GM12864 (cell line): ENCODE results near the gene CD82.

Source experiments
- DNase-seq: peaks from one replicate; pipeline ENCODE4 v3.0.0-alpha.2; 2011; ENCODE audit warnings: low read depth
- H3K4me3 ChIP-seq: 2 replicates; pipeline ENCODE4 v1.5.1; 2011; ENCODE audit warnings: mild to moderate bottlenecking, low read depth, low read length, control low read depth
- TF ChIP-seq, protein P1 (sequence below): IDR thresholded peaks from 2 replicates; pipeline ENCODE4 v1.5.1; 2011; ENCODE audit warnings: low read depth, mild to moderate bottlenecking, moderate library complexity, low read length, control low read depth, inconsistent platforms; ENCODE audit errors: missing control alignments

Gene CD82

DNA sequence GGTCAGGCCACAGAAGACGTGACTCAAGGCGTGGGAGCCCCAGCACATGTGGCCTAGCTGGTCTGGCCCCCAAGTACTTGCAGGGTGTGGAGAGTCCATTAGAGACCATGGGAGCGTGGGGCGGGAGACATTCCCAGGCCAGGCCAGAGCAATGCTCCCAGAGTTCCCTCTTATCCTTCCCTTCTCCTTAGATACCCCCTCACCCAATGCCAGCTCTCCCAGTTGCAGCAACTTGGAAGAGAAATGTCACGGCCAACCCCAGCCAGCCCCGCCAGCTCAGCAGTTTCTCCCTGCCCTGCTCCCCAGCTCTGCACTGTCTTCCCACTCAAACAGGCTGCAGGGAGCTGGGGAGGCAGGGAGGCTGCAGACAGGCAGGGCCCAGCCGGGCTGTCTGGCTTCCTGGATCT is 95.9 kb downstream of the CD82 start:
- TF ChIP-seq, protein P1, sequence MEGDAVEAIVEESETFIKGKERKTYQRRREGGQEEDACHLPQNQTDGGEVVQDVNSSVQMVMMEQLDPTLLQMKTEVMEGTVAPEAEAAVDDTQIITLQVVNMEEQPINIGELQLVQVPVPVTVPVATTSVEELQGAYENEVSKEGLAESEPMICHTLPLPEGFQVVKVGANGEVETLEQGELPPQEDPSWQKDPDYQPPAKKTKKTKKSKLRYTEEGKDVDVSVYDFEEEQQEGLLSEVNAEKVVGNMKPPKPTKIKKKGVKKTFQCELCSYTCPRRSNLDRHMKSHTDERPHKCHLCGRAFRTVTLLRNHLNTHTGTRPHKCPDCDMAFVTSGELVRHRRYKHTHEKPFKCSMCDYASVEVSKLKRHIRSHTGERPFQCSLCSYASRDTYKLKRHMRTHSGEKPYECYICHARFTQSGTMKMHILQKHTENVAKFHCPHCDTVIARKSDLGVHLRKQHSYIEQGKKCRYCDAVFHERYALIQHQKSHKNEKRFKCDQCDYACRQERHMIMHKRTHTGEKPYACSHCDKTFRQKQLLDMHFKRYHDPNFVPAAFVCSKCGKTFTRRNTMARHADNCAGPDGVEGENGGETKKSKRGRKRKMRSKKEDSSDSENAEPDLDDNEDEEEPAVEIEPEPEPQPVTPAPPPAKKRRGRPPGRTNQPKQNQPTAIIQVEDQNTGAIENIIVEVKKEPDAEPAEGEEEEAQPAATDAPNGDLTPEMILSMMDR: no peak
- no peak for DNase-seq
- no peak overlapping the region for H3K4me3 ChIP-seq
